ENCODE data around the gene CCDC12.

The CCDC12 gene

GRCh38 chr3:46889381-46890110 is 87.0 kb downstream of the CCDC12 start:
- no peak for TF ChIP-seq MAX (IDR thresholded peaks at IDR 0.05)
- TF ChIP-seq RAD21 (IDR thresholded peaks at IDR 0.05; ENCODE audit: low read depth) = no peak
- peak; percentile 54; the same call in 1 of the 2 replicates for TF ChIP-seq NFIC (IDR thresholded peaks at IDR 0.05)
- TF ChIP-seq ZBTB7A (IDR thresholded peaks at IDR 0.05; ENCODE audit: low read depth) = no peak
- no peak for TF ChIP-seq CEBPB (IDR thresholded peaks at IDR 0.05)
- no peak for TF ChIP-seq TCF12 (IDR thresholded peaks at IDR 0.05; ENCODE audit: low read depth)

GRCh38 chr3:46888705-46889104 is 87.8 kb downstream of the CCDC12 start:
- TF ChIP-seq YY1 (IDR thresholded peaks at IDR 0.05; ENCODE audit: low read depth) (no peak), NFIC (IDR thresholded peaks at IDR 0.05) (no peak)

GRCh38 chr3:46887980-46888494 is 88.5 kb downstream of the CCDC12 start:
- TF ChIP-seq CEBPB (IDR thresholded peaks at IDR 0.05) (no peak), REST (IDR thresholded peaks at IDR 0.05; ENCODE audit: low read depth) (no peak), TCF12 (IDR thresholded peaks at IDR 0.05; ENCODE audit: low read depth) (no peak), TAF1 (IDR thresholded peaks at IDR 0.05; ENCODE audit: low read depth) (no peak), MAX (IDR thresholded peaks at IDR 0.05) (no peak), ZBTB7A (IDR thresholded peaks at IDR 0.05; ENCODE audit: low read depth) (no peak), TEAD4 (IDR thresholded peaks at IDR 0.05) (no peak)

GRCh38 chr3:46885612-46886011 is 90.9 kb downstream of the CCDC12 start:
- TF ChIP-seq REST (IDR thresholded peaks at IDR 0.05; ENCODE audit: low read depth) (no peak), FOXM1 (IDR thresholded peaks at IDR 0.05; ENCODE audit: borderline replicate concordance, low read depth) (no peak), RAD21 (IDR thresholded peaks at IDR 0.05; ENCODE audit: low read depth) (no peak), TCF12 (IDR thresholded peaks at IDR 0.05; ENCODE audit: low read depth) (no peak), CREB1 (IDR thresholded peaks at IDR 0.05; ENCODE audit: low read depth) (no peak), CEBPB (IDR thresholded peaks at IDR 0.05) (no peak), ZBTB7A (IDR thresholded peaks at IDR 0.05; ENCODE audit: low read depth) (no peak), USF1 (IDR thresholded peaks at IDR 0.05) (no peak), MAX (IDR thresholded peaks at IDR 0.05) (no peak), EP300 (IDR thresholded peaks at IDR 0.05; ENCODE audit: borderline replicate concordance) (no peak), TEAD4 (IDR thresholded peaks at IDR 0.05) (no peak), EGR1 (IDR thresholded peaks at IDR 0.05) (no peak), NFIC (IDR thresholded peaks at IDR 0.05) (no peak), TAF1 (IDR thresholded peaks at IDR 0.05; ENCODE audit: low read depth) (no peak), YY1 (IDR thresholded peaks at IDR 0.05; ENCODE audit: low read depth) (no peak)

GRCh38 chr3:46884929-46885328 is 91.6 kb downstream of the CCDC12 start:
- no peak for TF ChIP-seq TAF1 (IDR thresholded peaks at IDR 0.05; ENCODE audit: low read depth)
- TF ChIP-seq RAD21 (IDR thresholded peaks at IDR 0.05; ENCODE audit: low read depth) = no peak
- TF ChIP-seq EGR1 (IDR thresholded peaks at IDR 0.05) = no peak
- TF ChIP-seq MAX (IDR thresholded peaks at IDR 0.05) = no peak
- TF ChIP-seq ZBTB7A (IDR thresholded peaks at IDR 0.05; ENCODE audit: low read depth) = no peak
- no peak for TF ChIP-seq CEBPB (IDR thresholded peaks at IDR 0.05)
- no peak for TF ChIP-seq TCF12 (IDR thresholded peaks at IDR 0.05; ENCODE audit: low read depth)
- no peak for TF ChIP-seq FOXM1 (IDR thresholded peaks at IDR 0.05; ENCODE audit: borderline replicate concordance, low read depth)
- TF ChIP-seq USF1 (IDR thresholded peaks at IDR 0.05) = no peak
- no peak for TF ChIP-seq EP300 (IDR thresholded peaks at IDR 0.05; ENCODE audit: borderline replicate concordance)
- TF ChIP-seq REST (IDR thresholded peaks at IDR 0.05; ENCODE audit: low read depth) = no peak
